Esophagus muscularis mucosa (tissue), 3 donors: ENCODE data around the gene SERPINB10.

Source experiments
- CTCF ChIP-seq, 3 experiments: fragments of 200-600 bp in 2 of 3; fragments of 450-650 bp in 1 of 3; sonication (generic) in 2 of 3; IDR thresholded peaks; one replicate each; pipeline ENCODE4 v1.5.1; 2017 to 2019; ENCODE audit warnings: antibody characterized with exemption in 3 of 3, mild to moderate bottlenecking in 2 of 3, moderate library complexity in 1 of 3
- POLR2A ChIP-seq: fragments of 450-650 bp; IDR thresholded peaks from one replicate; pipeline ENCODE4 v1.6.1; 2017; ENCODE audit warnings: antibody characterized with exemption, moderate library complexity, mild to moderate bottlenecking, low read depth
- POLR2AphosphoS5 ChIP-seq, 2 donors: sonication (generic); formaldehyde crosslinking; IDR thresholded peaks; one replicate each; pipeline ENCODE4 v1.6.1; 2017; ENCODE audit warnings: antibody characterized with exemption in 2 of 2

- TF ChIP-seq CTCF (IDR thresholded peaks at IDR 0.05) (no peak), POLR2A (no peak), POLR2AphosphoS5 (IDR thresholded peaks at IDR 0.05) (no peak)
Measured at GRCh38 chr18:63899206-63899605, 8.6 kb upstream of the SERPINB10 start.
